Loucy (cell line): ENCODE results near the gene HOXA9.

Source experiments
- EZH2phosphoT487 ChIP-seq: fragments of 200-600 bp; IDR thresholded peaks from 2 replicates; pipeline ENCODE4 v1.6.1; 2018; ENCODE audit warnings: antibody characterized with exemption, mild to moderate bottlenecking, moderate library complexity, borderline replicate concordance
- TF ChIP-seq, protein P1 (sequence below): fragments of 200-600 bp; sonication (generic); conservative IDR thresholded peaks from 2 replicates; pipeline ENCODE4 v1.5.1; 2014; ENCODE audit warnings: mild to moderate bottlenecking, antibody characterized with exemption, low read length

DNA sequence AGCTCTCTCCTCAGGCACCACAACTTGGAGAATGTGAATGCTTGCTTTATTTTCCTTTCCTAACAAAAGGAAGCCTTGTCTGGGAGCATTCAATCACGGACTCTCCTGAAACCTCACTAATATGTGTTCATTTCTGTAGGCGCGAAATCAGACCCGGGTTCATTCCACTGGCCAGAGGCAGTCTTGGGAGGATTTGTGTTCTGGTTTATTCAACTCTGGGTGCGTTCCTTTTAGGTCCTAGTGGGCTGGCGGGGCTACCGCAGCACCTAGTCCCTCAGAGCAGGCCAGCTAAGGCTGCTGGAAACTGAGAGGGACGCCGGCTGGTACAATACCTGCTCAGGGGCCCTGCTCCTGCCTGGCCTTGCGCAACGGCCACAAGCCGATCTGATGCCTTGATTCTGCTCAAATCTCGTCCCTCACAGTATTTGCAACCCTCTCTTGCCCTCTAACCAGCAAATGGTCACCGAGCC lies 42.3 kb downstream of the HOXA9 start:
- TF ChIP-seq, protein P1, sequence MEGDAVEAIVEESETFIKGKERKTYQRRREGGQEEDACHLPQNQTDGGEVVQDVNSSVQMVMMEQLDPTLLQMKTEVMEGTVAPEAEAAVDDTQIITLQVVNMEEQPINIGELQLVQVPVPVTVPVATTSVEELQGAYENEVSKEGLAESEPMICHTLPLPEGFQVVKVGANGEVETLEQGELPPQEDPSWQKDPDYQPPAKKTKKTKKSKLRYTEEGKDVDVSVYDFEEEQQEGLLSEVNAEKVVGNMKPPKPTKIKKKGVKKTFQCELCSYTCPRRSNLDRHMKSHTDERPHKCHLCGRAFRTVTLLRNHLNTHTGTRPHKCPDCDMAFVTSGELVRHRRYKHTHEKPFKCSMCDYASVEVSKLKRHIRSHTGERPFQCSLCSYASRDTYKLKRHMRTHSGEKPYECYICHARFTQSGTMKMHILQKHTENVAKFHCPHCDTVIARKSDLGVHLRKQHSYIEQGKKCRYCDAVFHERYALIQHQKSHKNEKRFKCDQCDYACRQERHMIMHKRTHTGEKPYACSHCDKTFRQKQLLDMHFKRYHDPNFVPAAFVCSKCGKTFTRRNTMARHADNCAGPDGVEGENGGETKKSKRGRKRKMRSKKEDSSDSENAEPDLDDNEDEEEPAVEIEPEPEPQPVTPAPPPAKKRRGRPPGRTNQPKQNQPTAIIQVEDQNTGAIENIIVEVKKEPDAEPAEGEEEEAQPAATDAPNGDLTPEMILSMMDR: no peak
- TF ChIP-seq EZH2phosphoT487: no peak
